HG02678 (cell line): ENCODE measurements around the gene SLC44A2.
A peak's percentile ranks its signal among the peaks of the same experiment; 100 is the strongest.
"Not testable (repeated sequence)": the region's sequence is repeated elsewhere in the genome, so short reads cannot be mapped to it uniquely, and the experiment has no call there.

Experiments used
- ATAC-seq: cut with Tn5 transposase; IDR thresholded peaks from one replicate; pipeline ENCODE4 v1.9.1; 2021; ENCODE audit warnings: mild to moderate bottlenecking, moderate library complexity; ENCODE audit not compliant: unreplicated experiment

The SLC44A2 gene

GRCh38 chr19:10648360-10648759, 23.0 kb downstream of the SLC44A2 start:
- ATAC-seq: no peak

- no peak for ATAC-seq
These were observed 26.5 kb downstream of the SLC44A2 start for GRCh38 chr19:10651851-10652250.

- no peak for ATAC-seq
These were observed 28.1 kb downstream of the SLC44A2 start for GRCh38 chr19:10653482-10653731.

GRCh38 chr19:10653732-10654609, 28.6 kb downstream of the SLC44A2 start, which contains the start of gene ILF3:
TSS of gene ILF3 (plus strand) at chr19:10654346. CDS start at chr19:10670606, 16,260 bp downstream.
- ATAC-seq: peak; percentile 74

GRCh38 chr19:10654610-10655456, 29.5 kb downstream of the SLC44A2 start:
- peak; percentile 23 for ATAC-seq

GRCh38 chr19:10655457-10656312, 30.3 kb downstream of the SLC44A2 start:
- ATAC-seq: no peak

- no peak for ATAC-seq
These were observed 35.0 kb downstream of the SLC44A2 start for GRCh38 chr19:10660346-10660745.

GRCh38 chr19:10661946-10662345, 36.6 kb downstream of the SLC44A2 start:
- no peak for ATAC-seq

- ATAC-seq: no peak
These were observed 37.3 kb downstream of the SLC44A2 start for GRCh38 chr19:10662384-10663251.

- ATAC-seq: not testable (repeated sequence)
These were observed 37.9 kb downstream of the SLC44A2 start for GRCh38 chr19:10663252-10663563.

GRCh38 chr19:10667867-10668266, 42.5 kb downstream of the SLC44A2 start:
- no peak for ATAC-seq

GRCh38 chr19:10669246-10669645, 43.9 kb downstream of the SLC44A2 start:
- no peak for ATAC-seq

GRCh38 chr19:10670182-10670581, 44.8 kb downstream of the SLC44A2 start:
- ATAC-seq: no peak

GRCh38 chr19:10670876-10671804, 45.8 kb downstream of the SLC44A2 start:
- no peak for ATAC-seq

GRCh38 chr19:10671922-10672321, 46.6 kb downstream of the SLC44A2 start:
- ATAC-seq: not testable (repeated sequence)

GRCh38 chr19:10675214-10675613, 49.9 kb downstream of the SLC44A2 start:
- not testable (repeated sequence) for ATAC-seq

- ATAC-seq: no peak
These were observed 52.4 kb downstream of the SLC44A2 start for GRCh38 chr19:10677751-10678150.

- ATAC-seq: no peak
These were observed 53.5 kb downstream of the SLC44A2 start for GRCh38 chr19:10678813-10679212.

- ATAC-seq: no peak
These were observed 54.4 kb downstream of the SLC44A2 start for GRCh38 chr19:10679743-10680142.
